NCI-H748 (cell line): ENCODE measurements around the gene JAKMIP1.
"Not testable (repeated sequence)": the region's sequence is repeated elsewhere in the genome, so short reads cannot be mapped to it uniquely, and the experiment has no call there.

Experiments
- DNase-seq: peaks from one replicate; lab custom pipeline; 2025; ENCODE audit not compliant: unreplicated experiment; lab: John Stamatoyannopoulos, UW

The JAKMIP1 gene

GRCh38 chr4:6150046-6150735 is 50.2 kb downstream of the JAKMIP1 start:
- no peak for DNase-seq

GRCh38 chr4:6148506-6149205 is 51.7 kb downstream of the JAKMIP1 start:
- DNase-seq, result no peak

- no peak for DNase-seq
Measured at GRCh38 chr4:6147441-6147840, 52.9 kb downstream of the JAKMIP1 start.

- no peak for DNase-seq
Measured at GRCh38 chr4:6143603-6144181, 56.7 kb downstream of the JAKMIP1 start.

GRCh38 chr4:6142935-6143602 is 57.3 kb downstream of the JAKMIP1 start:
- DNase-seq, result no peak

GRCh38 chr4:6142511-6142910 is 57.8 kb downstream of the JAKMIP1 start:
- no peak for DNase-seq

GRCh38 chr4:6141554-6141953 is 58.8 kb downstream of the JAKMIP1 start:
- DNase-seq, result no peak

GRCh38 chr4:6141021-6141420 is 59.3 kb downstream of the JAKMIP1 start:
- not testable (repeated sequence) for DNase-seq

- DNase-seq, result no peak
Measured at GRCh38 chr4:6137747-6138135, 62.6 kb downstream of the JAKMIP1 start.

GRCh38 chr4:6137027-6137746 is 63.2 kb downstream of the JAKMIP1 start:
- no peak for DNase-seq

- DNase-seq, result no peak
Measured at GRCh38 chr4:6134612-6135220, 65.6 kb downstream of the JAKMIP1 start.

- no peak for DNase-seq
Measured at GRCh38 chr4:6132716-6133115, 67.6 kb downstream of the JAKMIP1 start.

- peak; percentile 96 for DNase-seq
Measured at GRCh38 chr4:6128221-6128850, 72.0 kb downstream of the JAKMIP1 start.

- DNase-seq, result peak; percentile 4
Measured at GRCh38 chr4:6126971-6127745, 73.2 kb downstream of the JAKMIP1 start.

GRCh38 chr4:6125103-6125651 is 75.2 kb downstream of the JAKMIP1 start:
- no peak for DNase-seq

- DNase-seq, result no peak
Measured at GRCh38 chr4:6124386-6125102, 75.8 kb downstream of the JAKMIP1 start.

- DNase-seq, result no peak
Measured at GRCh38 chr4:6123976-6124375, 76.4 kb downstream of the JAKMIP1 start.

GRCh38 chr4:6123541-6123940 is 76.8 kb downstream of the JAKMIP1 start:
- no peak for DNase-seq

GRCh38 chr4:6123116-6123515 is 77.2 kb downstream of the JAKMIP1 start:
- DNase-seq, result no peak
